ENCODE measurements around the gene ADD3. TPM values are rescaled to one million over a fixed set of nuclear protein-coding genes. Genes with fewer than 3 reads are reported as not detected.

The ADD3 gene
- total RNA-seq, 1 donor from 2014 or later, result 57.4 TPM

- Histone ChIP-seq H3K4me3 (no peak overlapping the region), H3K27ac (no peak overlapping the region), H3K9me3 (no peaks in the 10 kb centered on the region), H3K27me3 (peaks cover 2% of the 10 kb centered on the region), H3K36me3 (no peaks in the 10 kb centered on the region), H3K4me1 (no peaks in the 10 kb centered on the region)
- DNase-seq (no peak), ATAC-seq (no peak)
- no peak for TF ChIP-seq CTCF (IDR thresholded peaks at IDR 0.05)
- intact Hi-C loops (cut with DNase I), result loop anchor here (10.0 kb wide), 1 partner anchor 53 kb away; the partner anchor contains the start of gene MXI1
These were observed 144.2 kb downstream of the ADD3 start for GRCh38 chr10:110151971-110152370.

- intact Hi-C loops (cut with DNase I), result loop anchor here (10.0 kb wide), 1 partner anchor 51 kb away; the partner anchor contains the start of gene MXI1
- no peak for ATAC-seq
- H3K9me3 ChIP-seq, result no peaks in the 10 kb centered on the region
- no peaks in the 10 kb centered on the region for H3K36me3 ChIP-seq
- peaks cover 2% of the 10 kb centered on the region for H3K27me3 ChIP-seq
- H3K4me1 ChIP-seq, result no peaks in the 10 kb centered on the region
- no peak overlapping the region for H3K4me3 ChIP-seq
- no peak for DNase-seq
- no peak for TF ChIP-seq CTCF (IDR thresholded peaks at IDR 0.05)
- no peak overlapping the region for H3K27ac ChIP-seq
These were observed 145.6 kb downstream of the ADD3 start for GRCh38 chr10:110153396-110153795.

- no peak for ATAC-seq
- H3K36me3 ChIP-seq, result no peaks in the 10 kb centered on the region
These were observed 148.3 kb downstream of the ADD3 start for GRCh38 chr10:110156046-110156445.

GRCh38 chr10:110158051-110159005 lies 150.5 kb downstream of the ADD3 start:
- no peak overlapping the region for H3K27ac ChIP-seq
- H3K4me3 ChIP-seq, result no peak overlapping the region
- no peaks in the 10 kb centered on the region for H3K9me3 ChIP-seq
- no peak for TF ChIP-seq CTCF (IDR thresholded peaks at IDR 0.05)
- ATAC-seq (no peak), DNase-seq (no peak)
- H3K27me3 ChIP-seq, result peaks cover 1% of the 10 kb centered on the region
- H3K36me3 ChIP-seq, result no peaks in the 10 kb centered on the region
- intact Hi-C loops (cut with DNase I), result loop anchor here (10.0 kb wide), 1 partner anchor 46 kb away; the partner anchor contains the start of gene MXI1
- H3K4me1 ChIP-seq, result no peaks in the 10 kb centered on the region

More at GRCh38 chr10:110156046-110156445, 148.3 kb downstream of the ADD3 start:
- no peaks in the 10 kb centered on the region for H3K4me1 ChIP-seq
- intact Hi-C loops (cut with DNase I), result loop anchor here (10.0 kb wide), 1 partner anchor 49 kb away; the partner anchor contains the start of gene MXI1
- no peak for DNase-seq
- H3K4me3 ChIP-seq, result no peak overlapping the region
- no peak overlapping the region for H3K27ac ChIP-seq
- no peaks in the 10 kb centered on the region for H3K9me3 ChIP-seq
- H3K27me3 ChIP-seq, result peaks cover 2% of the 10 kb centered on the region
- no peak for TF ChIP-seq CTCF (IDR thresholded peaks at IDR 0.05)

- Histone ChIP-seq H3K36me3 (no peaks in the 10 kb centered on the region), H3K4me1 (no peaks in the 10 kb centered on the region), H3K27ac (no peak overlapping the region), H3K4me3 (no peak overlapping the region), H3K27me3 (no peaks in the 10 kb centered on the region), H3K9me3 (no peaks in the 10 kb centered on the region)
- intact Hi-C loops (cut with DNase I), result no loop called here
- no peak for DNase-seq
- no peak for TF ChIP-seq CTCF (IDR thresholded peaks at IDR 0.05)
- no peak for ATAC-seq
These were observed 152.3 kb downstream of the ADD3 start for GRCh38 chr10:110160081-110160480.
